AG20443 (cell line): Measurements from ENCODE around the gene SLC9A4.

Source experiments
- DNase-seq: peaks from one replicate; pipeline ENCODE4 v3.0.0; 2012; ENCODE audit warnings: low spot score, mixed read lengths

Gene SLC9A4

DNA sequence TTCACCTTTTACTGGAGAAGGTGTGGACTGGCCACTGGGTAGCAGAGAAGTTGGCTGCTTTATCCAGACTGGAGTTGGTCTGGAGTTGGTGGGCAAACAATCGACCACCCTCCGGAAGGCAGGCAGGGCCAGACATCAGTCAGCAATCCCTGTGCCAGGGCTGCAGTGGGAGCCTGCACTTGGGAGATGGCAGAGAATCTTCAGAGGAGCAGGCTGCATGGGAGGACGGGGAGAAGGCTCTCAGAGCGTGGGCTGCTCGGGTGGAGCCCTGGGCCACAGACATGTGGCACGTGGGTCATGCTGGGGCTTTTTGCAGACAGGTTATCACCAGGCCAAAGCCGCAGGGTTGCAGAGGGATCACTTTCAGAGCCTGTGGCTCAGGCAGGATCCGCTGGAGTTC, 29.6 kb downstream of the SLC9A4 start:
- DNase-seq, result no peak

DNA sequence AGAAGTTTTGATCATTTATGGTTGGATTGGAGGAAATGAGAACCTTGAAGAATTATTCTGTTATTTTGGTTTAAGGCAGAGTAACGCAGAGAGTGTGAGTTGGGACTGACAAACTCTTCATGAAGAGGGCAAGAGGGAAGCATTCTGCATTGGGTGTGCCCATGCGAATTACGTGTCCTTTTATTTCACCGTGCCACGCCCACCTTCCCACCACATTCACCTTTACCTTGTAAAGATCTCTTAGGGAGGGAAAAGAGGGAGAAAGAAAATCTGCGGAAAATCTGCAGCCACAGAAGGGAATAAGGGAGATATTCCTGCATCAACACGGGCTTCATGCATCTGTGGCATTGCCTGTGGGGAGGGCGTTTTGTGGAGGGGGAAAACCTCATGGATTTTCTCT, 31.8 kb downstream of the SLC9A4 start:
- DNase-seq, result no peak

DNA sequence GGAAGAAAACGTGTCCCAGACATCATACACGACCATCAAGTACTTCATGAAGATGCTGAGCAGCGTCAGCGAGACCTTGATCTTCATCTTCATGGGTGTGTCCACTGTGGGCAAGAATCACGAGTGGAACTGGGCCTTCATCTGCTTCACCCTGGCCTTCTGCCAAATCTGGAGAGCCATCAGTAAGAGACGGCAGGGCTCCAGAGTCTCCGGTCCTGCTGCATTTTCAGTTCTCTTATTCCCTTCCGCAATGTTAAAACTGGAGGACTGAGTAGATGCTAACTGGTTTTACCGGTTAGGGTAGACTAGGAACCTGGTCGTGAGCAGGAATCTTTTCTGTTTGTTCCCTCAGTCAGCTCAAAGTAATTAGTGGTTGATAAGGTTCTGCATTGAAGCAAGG, 32.3 kb downstream of the SLC9A4 start:
- DNase-seq, result no peak

DNA sequence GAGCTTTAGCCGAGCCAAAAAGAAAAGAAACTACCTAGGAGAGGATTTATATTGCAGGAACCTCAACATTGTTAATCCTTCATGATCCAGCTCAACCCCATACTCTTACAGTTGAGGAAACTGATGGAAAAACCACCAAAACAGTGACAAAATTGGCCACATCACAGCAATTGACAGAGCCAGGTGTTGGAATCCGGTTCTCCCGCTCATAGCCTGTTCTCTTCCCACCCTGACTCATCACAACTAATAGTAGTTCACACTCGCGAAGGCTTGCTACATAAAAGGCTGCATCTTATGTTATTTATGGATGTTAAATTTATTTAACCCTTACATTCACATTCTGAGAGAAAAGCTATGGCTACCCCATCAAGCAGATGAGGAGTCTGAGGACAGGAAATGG, 33.7 kb downstream of the SLC9A4 start:
- no peak for DNase-seq

DNA sequence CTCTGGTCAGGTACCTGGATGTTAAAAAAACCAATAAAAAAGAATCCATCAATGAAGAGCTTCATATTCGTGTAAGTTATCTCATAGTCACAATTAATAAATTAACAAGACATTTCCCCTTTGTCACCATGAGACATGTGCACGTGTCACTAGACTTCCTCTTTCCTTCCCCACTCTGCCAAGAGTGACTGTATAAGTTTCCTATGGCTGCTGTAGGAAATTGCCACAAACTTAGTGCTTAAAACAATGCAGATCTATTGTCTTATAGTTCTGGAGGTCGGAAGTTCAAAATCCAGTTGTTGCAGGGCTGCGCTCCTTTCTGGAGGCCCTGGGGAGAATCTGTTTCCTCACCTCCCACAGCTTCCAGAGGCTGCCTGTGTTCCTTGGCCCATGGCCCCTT, 35.8 kb downstream of the SLC9A4 start:
- DNase-seq, result no peak

DNA sequence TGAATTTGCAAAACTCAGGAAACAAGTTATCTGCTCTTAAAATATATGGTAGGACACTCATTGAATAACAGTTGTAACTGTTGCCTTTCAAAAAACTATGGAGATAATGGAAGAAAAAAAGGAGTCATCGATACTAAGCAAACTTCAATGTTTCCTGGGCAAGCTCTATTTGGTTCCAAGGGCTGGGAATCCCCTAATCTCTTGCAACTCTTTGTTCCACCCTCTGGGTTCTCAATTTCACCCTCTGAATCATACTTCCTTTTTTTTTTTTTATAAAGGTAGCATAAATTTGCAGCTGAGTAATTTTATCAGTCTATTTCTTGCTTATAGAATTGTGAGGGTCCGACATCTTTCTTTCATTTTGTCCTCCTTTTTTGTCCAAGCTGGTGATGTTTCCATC, 36.7 kb downstream of the SLC9A4 start:
- DNase-seq, result no peak

DNA sequence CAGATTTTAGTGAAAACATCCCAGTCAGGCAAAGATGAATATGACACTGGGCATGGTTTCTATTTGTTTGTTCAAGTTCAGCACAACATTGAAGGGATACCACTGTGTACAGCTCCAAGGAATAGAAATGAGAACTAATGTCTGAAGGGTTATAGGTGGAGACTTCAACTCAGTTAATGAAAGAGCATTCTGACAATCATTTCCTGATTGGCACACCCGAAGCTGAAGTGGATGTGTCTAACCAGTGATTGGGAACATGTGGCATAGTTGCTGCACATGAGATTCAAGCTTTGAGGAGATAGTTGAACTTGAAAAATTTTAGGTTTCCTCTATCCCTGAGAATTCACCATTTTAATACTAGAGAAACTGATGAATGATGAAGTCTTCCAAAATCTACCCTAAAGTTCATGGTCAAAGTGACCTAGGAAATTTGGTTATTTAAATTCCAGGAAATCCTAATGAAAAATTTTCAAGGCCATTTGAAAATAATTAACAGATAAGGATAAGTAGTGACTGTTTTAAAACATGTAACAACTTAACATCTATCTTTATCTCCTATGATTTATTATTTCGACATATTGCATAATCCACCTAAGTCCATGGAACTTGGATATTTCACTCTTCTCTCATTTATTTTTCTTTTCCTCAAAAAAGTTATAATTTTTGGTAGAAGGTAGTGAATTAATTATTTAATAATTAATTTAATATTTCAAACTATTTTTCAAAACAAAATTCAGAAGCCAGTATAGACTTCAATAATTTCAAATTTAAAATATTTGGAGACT, 38.0 kb downstream of the SLC9A4 start:
- no peak for DNase-seq

DNA sequence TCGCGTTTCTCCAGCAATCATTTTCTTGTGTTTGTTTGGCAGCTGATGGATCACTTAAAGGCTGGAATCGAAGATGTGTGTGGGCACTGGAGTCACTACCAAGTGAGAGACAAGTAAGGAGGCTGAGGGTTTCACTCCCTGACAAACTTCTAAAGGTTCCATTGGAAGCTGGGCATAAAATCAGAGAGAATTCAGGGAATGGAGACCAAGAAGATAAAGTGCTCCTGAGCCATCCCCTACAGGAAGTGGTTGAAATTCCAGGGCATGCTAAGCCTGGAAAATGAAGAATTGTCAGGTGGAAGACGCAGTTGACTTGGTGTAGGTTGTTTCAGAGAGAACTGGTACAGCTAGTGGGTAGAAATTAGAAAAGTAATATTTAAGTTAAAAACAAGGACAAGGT, 39.1 kb downstream of the SLC9A4 start:
- DNase-seq, result no peak

DNA sequence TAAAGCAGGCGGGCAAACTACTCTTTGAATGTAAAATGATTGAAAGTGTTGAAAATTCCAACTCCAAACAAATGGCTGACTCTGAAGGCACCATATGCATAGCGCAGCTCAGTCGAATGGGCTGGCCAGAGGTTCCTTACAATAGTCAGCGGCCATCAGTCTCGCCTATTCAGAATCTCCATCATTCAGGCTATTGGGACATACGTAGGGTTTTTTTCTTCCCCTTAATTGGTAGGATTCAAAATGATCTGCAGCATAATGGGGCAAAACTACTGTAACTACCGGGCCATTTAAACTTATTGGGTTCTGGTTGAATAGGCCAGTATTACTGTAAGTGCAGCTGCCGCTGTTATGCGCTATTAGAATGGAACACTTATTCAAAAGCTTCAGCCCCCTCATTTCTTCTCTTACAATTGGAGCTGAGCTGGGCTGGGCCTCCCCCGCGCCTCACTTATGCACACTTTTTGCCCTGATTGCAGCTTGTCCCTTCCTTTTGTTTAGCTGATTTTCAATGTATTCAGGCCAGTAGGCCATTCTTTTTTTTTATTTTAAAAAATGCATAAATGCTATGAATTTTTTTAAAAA, 40.4 kb downstream of the SLC9A4 start:
- DNase-seq, result no peak

DNA sequence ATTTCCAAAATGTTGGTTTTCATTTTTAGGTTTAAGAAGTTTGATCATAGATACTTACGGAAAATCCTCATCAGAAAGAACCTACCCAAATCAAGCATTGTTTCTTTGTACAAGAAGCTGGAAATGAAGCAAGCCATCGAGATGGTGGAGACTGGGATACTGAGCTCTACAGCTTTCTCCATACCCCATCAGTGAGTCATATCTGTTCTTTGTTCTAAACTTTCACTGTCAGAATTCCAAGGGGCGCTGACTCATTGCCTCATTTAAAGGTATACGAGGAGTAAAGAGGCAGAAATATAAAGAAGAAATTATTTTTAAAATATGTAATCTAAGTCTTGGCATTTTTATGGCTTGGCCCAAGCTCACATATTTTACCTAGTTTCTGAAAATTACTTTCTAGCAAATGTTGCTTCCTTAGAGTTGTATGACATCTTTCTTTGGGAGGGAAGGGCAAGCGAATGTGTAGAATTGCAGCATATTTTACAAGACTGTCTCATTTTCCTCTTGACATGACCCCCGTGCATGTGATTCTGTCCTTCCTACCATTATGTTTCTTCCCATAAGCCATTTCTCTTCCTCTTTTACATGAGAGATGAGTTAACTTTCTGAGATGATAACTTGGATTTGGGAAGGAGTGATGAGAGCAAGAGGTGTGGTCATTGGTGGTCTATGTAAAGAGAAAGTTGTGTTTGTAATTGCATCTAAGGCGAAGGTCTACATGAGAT, 41.2 kb downstream of the SLC9A4 start:
- peak; percentile 87 for DNase-seq

DNA sequence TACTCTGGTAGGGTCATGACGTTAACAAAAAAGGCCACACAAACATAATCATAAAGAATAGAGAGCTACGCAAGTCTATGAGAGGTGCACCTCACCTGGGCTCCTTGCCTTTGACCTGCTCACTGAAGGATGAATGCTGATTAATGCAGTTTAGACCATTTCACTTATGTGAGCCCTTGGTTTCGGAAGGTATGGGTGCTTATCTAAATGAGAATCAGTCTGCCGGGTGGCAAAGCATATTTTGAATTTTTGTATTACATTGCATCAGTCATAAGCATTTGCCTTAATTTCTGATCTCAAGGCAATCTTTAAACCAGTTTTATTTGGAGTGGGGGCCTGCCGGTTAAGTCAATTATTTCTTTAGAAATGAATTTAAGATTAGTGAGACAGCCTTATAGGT, 42.8 kb downstream of the SLC9A4 start:
- no peak for DNase-seq

DNA sequence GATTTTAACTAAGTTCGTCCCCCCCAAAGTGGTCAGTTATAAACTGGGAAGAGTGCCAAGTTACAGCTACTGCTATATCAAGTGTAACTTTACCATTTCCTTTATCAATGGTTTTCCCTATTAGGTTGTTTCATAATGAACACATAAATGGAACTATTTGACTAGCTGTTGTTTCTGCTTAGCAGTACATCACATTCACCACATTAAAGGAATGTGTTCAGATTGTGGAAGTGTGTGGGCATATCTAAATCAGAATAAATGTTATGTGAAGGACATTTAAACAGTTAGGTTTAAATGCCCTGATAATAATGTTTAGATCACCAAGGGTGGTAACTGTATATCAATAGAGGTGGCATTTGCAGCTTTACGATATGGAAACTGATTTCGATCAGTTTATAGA, 45.1 kb downstream of the SLC9A4 start:
- DNase-seq, result no peak

DNA sequence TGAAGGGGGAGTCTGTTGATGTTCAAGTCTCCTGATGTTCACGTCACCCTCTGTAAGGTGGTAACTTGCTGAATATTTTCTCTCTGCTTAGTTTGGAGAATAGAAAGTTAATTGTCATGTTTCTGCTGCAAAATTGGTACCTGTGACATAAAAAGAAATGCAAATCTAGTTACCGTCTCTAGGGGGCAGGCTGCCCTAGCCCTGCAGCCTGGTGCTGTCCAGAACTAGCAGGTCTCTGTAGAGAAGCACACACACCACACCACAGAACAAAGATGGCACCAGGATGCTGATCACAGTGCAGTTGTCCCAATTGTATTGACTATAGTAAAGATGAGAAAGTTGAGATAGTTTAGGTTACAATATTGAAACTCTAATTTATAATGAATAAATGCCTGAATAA, 47.0 kb downstream of the SLC9A4 start:
- peak; percentile 42 for DNase-seq

DNA sequence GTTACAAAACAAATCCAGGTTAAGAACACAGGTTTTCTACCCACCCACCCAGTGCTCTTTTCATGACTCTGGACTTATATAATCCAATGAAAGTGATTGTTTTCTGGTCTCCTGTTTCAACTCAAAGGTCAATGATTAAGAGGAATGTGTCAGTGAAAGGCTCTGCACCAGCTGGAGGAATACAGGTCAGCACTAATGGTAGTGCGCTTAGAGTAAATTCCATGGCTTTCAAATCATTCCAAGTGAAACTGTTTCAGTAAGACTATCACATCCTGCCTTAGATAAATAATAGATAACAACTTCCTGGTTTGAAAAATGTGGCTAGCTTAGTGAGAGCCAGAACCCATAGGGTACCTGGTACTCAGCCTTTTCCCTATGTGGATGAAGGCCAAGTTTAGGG, 47.8 kb downstream of the SLC9A4 start:
- DNase-seq, result no peak

DNA sequence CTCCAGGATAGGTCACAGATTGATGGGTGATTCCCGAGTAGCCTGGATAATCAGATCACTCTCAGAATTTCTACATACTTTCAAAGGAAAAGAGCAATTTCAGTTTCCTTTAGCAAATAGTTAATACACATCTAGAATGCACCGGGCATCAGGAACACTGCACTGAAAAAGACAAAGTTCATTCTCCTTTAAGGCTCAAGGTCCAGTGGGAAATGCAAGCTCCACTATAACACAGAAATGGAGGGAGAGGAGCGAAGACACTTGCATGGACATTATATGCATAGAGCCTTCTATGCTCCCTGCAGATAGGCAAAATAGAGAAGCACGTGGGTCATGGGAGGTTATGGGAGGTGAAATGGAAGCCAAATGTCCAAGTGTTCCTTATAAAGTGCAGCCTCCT, 49.1 kb downstream of the SLC9A4 start:
- DNase-seq, result no peak

DNA sequence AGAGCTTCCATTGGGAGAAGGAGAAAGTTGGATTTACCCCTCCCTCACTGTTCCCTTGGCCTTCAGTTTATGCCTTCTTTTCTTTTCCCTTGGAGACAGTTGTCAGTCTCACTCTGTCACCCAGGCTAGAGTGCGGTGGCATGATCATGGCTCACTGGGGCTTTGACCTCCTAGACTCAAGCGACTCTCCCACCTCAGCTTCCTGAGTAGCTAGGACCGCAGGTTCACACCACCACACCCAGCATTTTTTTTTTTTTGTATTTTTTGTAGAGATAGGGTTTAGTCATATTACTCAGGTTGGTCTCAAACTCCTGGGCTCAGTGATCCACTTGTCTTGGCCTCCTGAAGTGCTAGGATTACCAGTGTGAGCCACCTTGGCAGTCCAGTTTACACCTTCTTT, 49.9 kb downstream of the SLC9A4 start:
- DNase-seq, result no peak

DNA sequence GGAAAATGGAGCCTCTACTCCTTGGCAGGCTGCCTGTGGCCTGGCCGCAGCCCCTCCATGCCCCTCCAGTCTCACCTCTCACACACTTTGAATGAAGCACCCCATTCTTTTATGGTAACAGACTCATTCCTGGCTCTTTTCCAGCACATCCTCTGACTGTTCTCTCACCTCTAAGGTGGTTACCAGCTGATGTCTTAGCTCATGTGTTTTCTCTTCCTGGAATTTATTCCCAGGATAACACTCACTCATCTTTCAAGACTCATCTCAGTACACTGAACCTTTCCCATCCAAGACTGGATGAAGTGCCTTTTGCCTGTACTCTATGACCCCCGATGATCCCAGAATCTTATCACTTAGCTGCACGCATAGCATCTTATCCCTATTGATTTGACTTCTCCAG, 50.6 kb downstream of the SLC9A4 start:
- no peak for DNase-seq

DNA sequence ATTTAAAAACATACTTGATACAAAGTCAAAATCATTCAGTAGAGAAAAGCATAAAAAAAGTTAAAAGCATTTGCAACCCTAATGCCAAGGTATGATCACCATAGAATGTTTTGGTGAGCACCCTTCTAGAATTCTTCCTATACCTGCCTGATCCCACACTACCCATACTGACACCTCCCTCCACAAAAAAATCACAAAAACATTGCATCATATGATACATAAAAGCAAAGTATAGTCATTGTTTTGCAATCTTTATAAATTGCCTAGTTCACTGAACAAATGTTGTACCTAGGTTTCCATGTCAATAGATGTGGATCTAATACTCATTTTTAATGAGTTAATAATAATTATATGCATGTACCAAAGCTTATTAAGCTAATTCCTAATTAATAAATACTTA, 54.1 kb downstream of the SLC9A4 start:
- DNase-seq, result no peak

DNA sequence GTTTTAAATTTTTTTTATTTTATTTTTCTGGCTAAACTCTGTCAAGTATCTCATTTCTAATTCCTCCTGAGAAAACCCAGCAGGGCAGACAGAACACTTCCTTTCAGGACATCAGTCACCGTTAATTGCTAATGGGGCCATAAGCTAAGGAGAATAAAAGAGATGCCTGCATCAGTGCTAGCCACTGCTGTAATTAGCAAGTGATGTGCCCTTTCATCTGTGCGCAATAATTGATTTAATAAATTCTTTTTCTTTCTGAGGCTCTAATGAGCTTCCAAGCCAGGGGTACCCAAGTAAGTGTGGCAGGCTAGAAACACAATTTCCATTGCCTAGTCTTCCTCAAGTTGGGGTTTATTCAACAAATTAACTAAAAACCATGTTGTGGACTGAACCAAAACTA, 65.5 kb downstream of the SLC9A4 start:
- no peak for DNase-seq

DNA sequence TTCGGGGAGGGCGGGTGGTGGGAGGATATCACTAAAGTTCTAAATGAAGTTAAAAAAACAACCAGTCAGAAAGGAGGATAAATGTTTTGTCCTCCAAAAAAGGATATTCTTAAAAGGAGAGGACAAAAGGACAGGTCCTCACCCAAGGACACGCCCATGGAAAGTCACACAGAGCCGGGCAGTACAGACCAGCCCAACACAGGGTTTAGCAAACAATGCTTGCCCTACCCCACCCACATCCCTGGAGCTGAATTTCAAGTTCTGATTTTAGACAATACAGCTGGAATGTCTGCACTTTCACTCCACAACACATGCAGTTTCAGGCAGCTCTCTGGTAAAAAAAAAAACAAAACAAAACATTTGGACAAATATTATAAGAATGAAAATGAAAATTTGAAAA, 67.9 kb downstream of the SLC9A4 start:
- no peak for DNase-seq

DNA sequence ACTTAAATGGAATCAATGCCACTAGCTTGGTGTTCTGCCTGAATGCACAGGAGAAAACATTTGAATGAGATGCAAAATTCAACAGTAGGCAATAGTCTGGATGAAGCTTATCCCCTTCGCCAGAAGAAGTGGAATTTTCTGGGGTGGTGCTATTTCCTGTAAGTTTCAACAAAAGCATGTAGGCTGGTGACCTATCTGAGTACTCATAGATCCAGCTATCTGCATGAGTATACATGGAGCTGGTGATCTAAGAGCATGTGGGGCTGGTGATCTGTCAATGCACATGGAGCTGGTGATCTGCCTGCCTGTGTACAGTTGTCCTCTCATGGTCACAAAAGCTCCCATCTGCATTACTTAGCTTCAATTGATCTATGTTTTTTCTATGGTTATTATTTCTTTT, 71.2 kb downstream of the SLC9A4 start:
- DNase-seq, result no peak

DNA sequence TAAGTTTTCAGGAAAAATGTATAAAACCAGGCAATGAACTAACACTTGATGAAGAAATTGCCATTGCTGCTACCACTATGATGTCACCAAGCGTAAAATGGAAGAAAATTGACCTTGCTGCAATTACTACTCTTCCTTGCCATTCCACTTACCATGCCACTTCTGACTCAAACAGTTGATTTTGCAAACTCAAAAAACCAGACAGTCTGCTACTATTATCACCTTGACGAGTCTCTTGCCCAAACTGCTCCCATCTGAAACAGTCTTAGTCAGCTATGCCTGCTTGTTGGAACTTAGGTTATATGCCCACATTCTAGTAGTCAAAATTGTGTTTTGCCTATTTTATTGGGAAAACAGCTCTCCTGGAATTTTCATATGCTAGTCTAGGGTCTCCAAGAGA, 74.4 kb downstream of the SLC9A4 start:
- DNase-seq, result no peak

DNA sequence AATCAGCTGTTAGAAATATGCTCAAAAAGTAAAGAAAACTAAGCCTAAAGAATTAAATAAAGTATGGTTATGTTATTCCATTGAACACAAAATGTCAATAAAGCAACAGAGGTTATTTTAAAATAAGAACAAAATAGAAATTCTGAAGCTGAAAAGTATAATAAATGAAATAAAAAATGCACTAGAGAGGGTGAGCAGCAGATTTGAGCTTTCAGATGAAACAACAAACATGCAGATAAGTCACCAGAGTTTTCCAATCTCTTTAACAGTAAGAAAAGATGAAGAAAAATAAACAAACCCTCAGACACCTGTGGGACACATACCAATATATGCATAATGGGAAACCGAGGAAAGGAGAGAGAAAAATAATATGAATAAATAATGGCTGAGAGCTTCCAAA, 76.0 kb downstream of the SLC9A4 start:
- DNase-seq, result no peak

DNA sequence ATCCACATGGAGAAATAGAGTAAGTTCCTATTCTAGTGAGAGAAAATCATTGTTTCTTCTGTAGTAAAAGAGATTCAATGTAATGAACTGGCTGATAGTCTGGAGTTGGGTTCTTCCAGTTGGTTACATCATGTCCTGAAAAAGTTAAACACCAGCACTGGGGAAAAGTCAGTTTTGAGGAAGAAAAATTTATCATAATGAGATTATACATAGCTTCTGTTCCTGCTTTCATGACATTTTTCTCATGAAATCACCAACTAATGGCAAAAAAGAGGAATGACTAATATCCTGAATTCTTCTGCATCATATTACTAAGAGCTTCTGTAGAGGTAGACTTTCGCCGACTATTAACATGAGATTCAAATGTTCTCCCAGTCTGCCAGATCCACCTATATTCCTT, 77.1 kb downstream of the SLC9A4 start:
- DNase-seq, result no peak
